ENCODE measurements around the gene ERVV-1. TPM values are rescaled to one million over a fixed set of nuclear protein-coding genes. Genes with fewer than 3 reads are reported as not detected.

Gene ERVV-1
- total RNA-seq, 2 donors from 2014 or later: not detected

Other genes starting within 250 kb of the ERVV-1 start
- gene ZNF600, start 227.1 kb upstream of the ERVV-1 start, total RNA-seq: 1 to 10 TPM; 4.1 to 9.6 TPM
- gene ZNF28, start 192.3 kb upstream of the ERVV-1 start, total RNA-seq: 10 to 100 TPM; 14.5 to 16.1 TPM
- gene ZNF468, start 156.3 kb upstream of the ERVV-1 start, total RNA-seq: 10 to 100 TPM; 10.9 to 16.2 TPM
- 1 to 10 TPM; 3.1 to 5.2 TPM for gene ZNF320, start 116.3 kb upstream of the ERVV-1 start, total RNA-seq
- 10 to 100 TPM in 1 of 2 donors, 1 to 10 TPM in 1; 4.0 to 11.6 TPM for gene ZNF888, start 90.5 kb upstream of the ERVV-1 start, total RNA-seq
- 10 to 100 TPM in 1 of 2 donors, 1 to 10 TPM in 1; 7.0 to 13.0 TPM for gene ZNF816, start 51.0 kb upstream of the ERVV-1 start, total RNA-seq
- not detected for gene ERVV-2, start 30.8 kb downstream of the ERVV-1 start, total RNA-seq
- 10 to 100 TPM; 32.7 to 54.8 TPM for gene ZNF160, start 89.5 kb downstream of the ERVV-1 start, total RNA-seq
- 1 to 10 TPM; 1.6 to 2.8 TPM for gene ZNF415, start 119.0 kb downstream of the ERVV-1 start, total RNA-seq
- gene ZNF347, start 145.1 kb downstream of the ERVV-1 start, total RNA-seq: 1 to 10 TPM; 5.6 TPM
- gene ZNF665, start 179.4 kb downstream of the ERVV-1 start, total RNA-seq: 1 to 10 TPM; 3.1 to 4.4 TPM
- 1 to 10 TPM; 2.9 to 6.1 TPM for gene ZNF677, start 241.0 kb downstream of the ERVV-1 start, total RNA-seq
- not detected for gene VN1R2, start 244.4 kb downstream of the ERVV-1 start, total RNA-seq